Activated T-helper 17 cell treated with anti-CD3 and anti-CD28 coated beads, Interleukin-2, amount 50 U/mL, for 72 hours (primary cell): ENCODE measurements around the gene MS4A13. TPM values are rescaled to one million over a fixed set of nuclear protein-coding genes. Genes with fewer than 3 reads are reported as not detected.
"Not testable (repeated sequence)": the region's sequence is repeated elsewhere in the genome, so short reads cannot be mapped to it uniquely, and the experiment has no call there.

Experiments
- ATAC-seq: fragments of 150-1000 bp; cut with Tn5 transposase; replicated peaks from 2 replicates; pipeline ENCODE4 v1.10.0; 2021; ENCODE audit warnings: mild to moderate bottlenecking, moderate library complexity
- H3K27ac Mint-ChIP-seq: one replicate; pipeline ENCODE4 v1.8.0; 2022; ENCODE audit warnings: mixed read lengths
- H3K27me3 Mint-ChIP-seq: one replicate; pipeline ENCODE4 v1.8.0; 2022; ENCODE audit warnings: mixed read lengths
- H3K36me3 Mint-ChIP-seq: one replicate; pipeline ENCODE4 v1.8.0; 2022; ENCODE audit warnings: low read depth, mild to moderate bottlenecking, mixed read lengths
- H3K4me1 Mint-ChIP-seq: one replicate; pipeline ENCODE4 v1.8.0; 2022; ENCODE audit warnings: mixed read lengths
- H3K4me3 Mint-ChIP-seq: one replicate; pipeline ENCODE4 v1.8.0; 2022; ENCODE audit warnings: mild to moderate bottlenecking, mixed read lengths
- H3K9me3 Mint-ChIP-seq: one replicate; pipeline ENCODE4 v1.8.0; 2022; ENCODE audit warnings: mixed read lengths
- total RNA-seq, 2 donors: library from RNA; stranded (reverse); gene quantifications; one replicate each; pipeline ENCODE4 v1.2.3, GENCODE V29; 2022

The MS4A13 gene
- total RNA-seq, result not detected

GRCh38 chr11:60515144-60515855 lies at the start of gene MS4A13:
MS4A13 (plus strand) TSS chr11:60515392; CDS start chr11:60518084, 2,692 bp downstream.
- H3K4me1 Mint-ChIP-seq, result no peaks in the 10 kb centered on the region
- peaks cover 36% of the 10 kb centered on the region for H3K27me3 Mint-ChIP-seq
- no peaks in the 10 kb centered on the region for H3K36me3 Mint-ChIP-seq
- H3K4me3 Mint-ChIP-seq, result no peak within 1 kb of the TSS
- H3K9me3 Mint-ChIP-seq, result peaks cover 4% of the 10 kb centered on the region
- ATAC-seq, result no peak
- H3K27ac Mint-ChIP-seq, result no peak within 1 kb of the TSS

GRCh38 chr11:60468829-60469228 lies 46.4 kb upstream of the MS4A13 start:
- no peaks in the 10 kb centered on the region for H3K9me3 Mint-ChIP-seq
- H3K27me3 Mint-ChIP-seq, result peaks cover 16% of the 10 kb centered on the region
- no peak overlapping the region for H3K27ac Mint-ChIP-seq
- ATAC-seq, result no peak
- no peaks in the 10 kb centered on the region for H3K4me1 Mint-ChIP-seq
- no peaks in the 10 kb centered on the region for H3K36me3 Mint-ChIP-seq
- H3K4me3 Mint-ChIP-seq, result no peak overlapping the region

GRCh38 chr11:60469723-60470122 lies 45.5 kb upstream of the MS4A13 start:
- no peak for ATAC-seq
- no peak overlapping the region for H3K27ac Mint-ChIP-seq
- H3K4me1 Mint-ChIP-seq, result no peaks in the 10 kb centered on the region
- no peaks in the 10 kb centered on the region for H3K9me3 Mint-ChIP-seq
- no peaks in the 10 kb centered on the region for H3K36me3 Mint-ChIP-seq
- no peak overlapping the region for H3K4me3 Mint-ChIP-seq
- peaks cover 16% of the 10 kb centered on the region for H3K27me3 Mint-ChIP-seq

- no peaks in the 10 kb centered on the region for H3K4me1 Mint-ChIP-seq
- H3K27ac Mint-ChIP-seq, result no peak overlapping the region
- no peaks in the 10 kb centered on the region for H3K9me3 Mint-ChIP-seq
- H3K36me3 Mint-ChIP-seq, result no peaks in the 10 kb centered on the region
- H3K4me3 Mint-ChIP-seq, result no peak overlapping the region
- peaks cover 14% of the 10 kb centered on the region for H3K27me3 Mint-ChIP-seq
- no peak for ATAC-seq
Measured at GRCh38 chr11:60477035-60477445, 38.2 kb upstream of the MS4A13 start.

- no peak for ATAC-seq
- H3K27me3 Mint-ChIP-seq, result peaks cover 14% of the 10 kb centered on the region
- no peak overlapping the region for H3K27ac Mint-ChIP-seq
- H3K4me1 Mint-ChIP-seq, result no peaks in the 10 kb centered on the region
- H3K9me3 Mint-ChIP-seq, result no peaks in the 10 kb centered on the region
- no peak overlapping the region for H3K4me3 Mint-ChIP-seq
- no peaks in the 10 kb centered on the region for H3K36me3 Mint-ChIP-seq
Measured at GRCh38 chr11:60482361-60482760, 32.8 kb upstream of the MS4A13 start.

GRCh38 chr11:60485987-60486386 lies 29.2 kb upstream of the MS4A13 start:
- no peaks in the 10 kb centered on the region for H3K36me3 Mint-ChIP-seq

GRCh38 chr11:60492488-60493009 lies 22.6 kb upstream of the MS4A13 start, which contains the start of gene MS4A12:
MS4A12 (plus strand) TSS chr11:60492778; CDS start chr11:60497319, 4,541 bp downstream.
- no peak for ATAC-seq
- Mint-ChIP-seq H3K4me3 (no peak within 1 kb of the TSS), H3K4me1 (no peaks in the 10 kb centered on the region), H3K27ac (no peak within 1 kb of the TSS), H3K27me3 (peaks cover 21% of the 10 kb centered on the region), H3K9me3 (no peaks in the 10 kb centered on the region), H3K36me3 (no peaks in the 10 kb centered on the region)

More at GRCh38 chr11:60485987-60486386, 29.2 kb upstream of the MS4A13 start:
- no peak overlapping the region for H3K27ac Mint-ChIP-seq
- no peaks in the 10 kb centered on the region for H3K4me1 Mint-ChIP-seq
- peak; percentile 80 for ATAC-seq
- H3K9me3 Mint-ChIP-seq, result no peaks in the 10 kb centered on the region
- peaks cover 4% of the 10 kb centered on the region for H3K27me3 Mint-ChIP-seq
- no peak overlapping the region for H3K4me3 Mint-ChIP-seq

GRCh38 chr11:60493454-60493853 lies 21.7 kb upstream of the MS4A13 start:
- no peak overlapping the region for H3K4me3 Mint-ChIP-seq
- H3K9me3 Mint-ChIP-seq, result no peaks in the 10 kb centered on the region
- H3K36me3 Mint-ChIP-seq, result no peaks in the 10 kb centered on the region
- H3K27me3 Mint-ChIP-seq, result peaks cover 30% of the 10 kb centered on the region
- H3K27ac Mint-ChIP-seq, result no peak overlapping the region
- H3K4me1 Mint-ChIP-seq, result no peaks in the 10 kb centered on the region
- no peak for ATAC-seq

- H3K27ac Mint-ChIP-seq, result no peak overlapping the region
- no peaks in the 10 kb centered on the region for H3K4me1 Mint-ChIP-seq
- no peaks in the 10 kb centered on the region for H3K36me3 Mint-ChIP-seq
- no peak for ATAC-seq
- peaks cover 33% of the 10 kb centered on the region for H3K27me3 Mint-ChIP-seq
- no peaks in the 10 kb centered on the region for H3K9me3 Mint-ChIP-seq
- no peak overlapping the region for H3K4me3 Mint-ChIP-seq
Measured at GRCh38 chr11:60498399-60498798, 16.8 kb upstream of the MS4A13 start.

- H3K4me3 Mint-ChIP-seq, result no peak overlapping the region
- no peak overlapping the region for H3K27ac Mint-ChIP-seq
- H3K36me3 Mint-ChIP-seq, result no peaks in the 10 kb centered on the region
- no peaks in the 10 kb centered on the region for H3K9me3 Mint-ChIP-seq
- ATAC-seq, result peak; percentile 23
- H3K27me3 Mint-ChIP-seq, result peaks cover 33% of the 10 kb centered on the region
- no peaks in the 10 kb centered on the region for H3K4me1 Mint-ChIP-seq
Measured at GRCh38 chr11:60498853-60499252, 16.3 kb upstream of the MS4A13 start.

- Mint-ChIP-seq H3K27me3 (peaks cover 31% of the 10 kb centered on the region), H3K4me1 (peaks cover 10% of the 10 kb centered on the region), H3K9me3 (no peaks in the 10 kb centered on the region), H3K36me3 (no peaks in the 10 kb centered on the region), H3K4me3 (no peak overlapping the region), H3K27ac (no peak overlapping the region)
- no peak for ATAC-seq
Measured at GRCh38 chr11:60500276-60500910, 14.8 kb upstream of the MS4A13 start.

- H3K27me3 Mint-ChIP-seq, result peaks cover 33% of the 10 kb centered on the region
- no peak overlapping the region for H3K27ac Mint-ChIP-seq
- H3K36me3 Mint-ChIP-seq, result no peaks in the 10 kb centered on the region
- H3K9me3 Mint-ChIP-seq, result no peaks in the 10 kb centered on the region
- peaks cover 10% of the 10 kb centered on the region for H3K4me1 Mint-ChIP-seq
- no peak overlapping the region for H3K4me3 Mint-ChIP-seq
- ATAC-seq, result no peak
Measured at GRCh38 chr11:60502221-60502775, 12.9 kb upstream of the MS4A13 start.

GRCh38 chr11:60504219-60504905 lies 10.8 kb upstream of the MS4A13 start:
- Mint-ChIP-seq H3K4me3 (no peak overlapping the region), H3K36me3 (no peaks in the 10 kb centered on the region), H3K9me3 (no peaks in the 10 kb centered on the region), H3K27me3 (peaks cover 26% of the 10 kb centered on the region), H3K27ac (no peak overlapping the region), H3K4me1 (peaks cover 10% of the 10 kb centered on the region)
- ATAC-seq, result peak; percentile 69

- H3K36me3 Mint-ChIP-seq, H3K4me3 Mint-ChIP-seq, H3K27ac Mint-ChIP-seq, H3K4me1 Mint-ChIP-seq, H3K9me3 Mint-ChIP-seq, ATAC-seq: not testable (repeated sequence)
- peaks cover 20% of the 10 kb centered on the region for H3K27me3 Mint-ChIP-seq
Measured at GRCh38 chr11:60509609-60510008, 5.6 kb upstream of the MS4A13 start.
